H1 (cell line): Measurements from ENCODE around the gene HLA-DPB1. TPM values are rescaled to one million over a fixed set of nuclear protein-coding genes. Genes with fewer than 3 reads are reported as not detected.

Experiments used
- BRCA1 ChIP-seq: IDR thresholded peaks from 2 replicates; pipeline ENCODE4 v1.6.1; 2012; ENCODE audit warnings: low read depth, low read length, improper control_type of control experiment
- CHD2 ChIP-seq: IDR thresholded peaks from 2 replicates; pipeline ENCODE4 v1.6.1; 2012; ENCODE audit warnings: low read length, improper control_type of control experiment
- JUN ChIP-seq: IDR thresholded peaks from 2 replicates; pipeline ENCODE4 v1.6.1; 2011; ENCODE audit warnings: low read depth, mild to moderate bottlenecking, improper control_type of control experiment, low read length
- RNF2 ChIP-seq: fragments of 200-900, 300-1000 bp; sonication (generic); IDR thresholded peaks from 2 replicates; pipeline ENCODE4 v1.7.1; 2016; ENCODE audit warnings: borderline replicate concordance, low read depth, mild to moderate bottlenecking, antibody characterized with exemption, low read length; ENCODE audit not compliant: poor library complexity, severe bottlenecking; ENCODE audit errors: missing control alignments
- SAP30 ChIP-seq: fragments of 300-600 bp; sonication (generic); IDR thresholded peaks from 2 replicates; pipeline ENCODE4 v1.7.1; 2012; ENCODE audit warnings: low read length, moderate library complexity, mild to moderate bottlenecking, inconsistent platforms; ENCODE audit not compliant: insufficient read depth, insufficient replicate concordance
- SRF ChIP-seq: IDR thresholded peaks from 2 replicates; pipeline ENCODE4 v1.6.1; 2011; ENCODE audit warnings: mild to moderate bottlenecking, low read depth, low read length, moderate library complexity
- SUZ12 ChIP-seq: fragments of 200-600 bp; sonication (generic); IDR thresholded peaks from 2 replicates; pipeline ENCODE4 v1.6.1; 2012; ENCODE audit warnings: mild to moderate bottlenecking, inconsistent platforms, low read length, moderate library complexity, mixed read lengths
- TEAD4 ChIP-seq: IDR thresholded peaks from 2 replicates; pipeline ENCODE4 v1.6.1; 2012; ENCODE audit warnings: low read depth, low read length, inconsistent platforms, mixed read lengths
- polyA plus RNA-seq, 7 experiments: library from polyadenylated mRNA; depleted of rRNA in 3 of 7; stranded (reverse) in 5 of 7; unstranded in 2 of 7; fragments of >200 nt in 5 of 7; fragments of 200-250 nt in 2 of 7; gene quantifications; 1 replicate in 5 of 7; 2 replicates in 1 of 7; 4 replicates in 1 of 7; pipeline versions ENCODE4 v1.2.1 to v1.2.3, GENCODE V29; 2011 to 2013; ENCODE audit warnings: missing spikeins in 2 of 7, mixed read lengths in 2 of 7
- total RNA-seq: library from RNA; stranded (reverse); fragmentation: NEBNext Ultra II Directional; extraction: Animal tissue kit (Norgen Biotek cat#: 25700); gene quantifications from 2 replicates; pipeline ENCODE4 v1.2.1, GENCODE V29; 2021

The HLA-DPB1 gene
- total and polyA plus RNA-seq, 2 of the 8 experiments (the other 6 are each of a cell fraction or from before 2014, with no cell fraction given) = 32.3 to 58.8 TPM

DNA sequence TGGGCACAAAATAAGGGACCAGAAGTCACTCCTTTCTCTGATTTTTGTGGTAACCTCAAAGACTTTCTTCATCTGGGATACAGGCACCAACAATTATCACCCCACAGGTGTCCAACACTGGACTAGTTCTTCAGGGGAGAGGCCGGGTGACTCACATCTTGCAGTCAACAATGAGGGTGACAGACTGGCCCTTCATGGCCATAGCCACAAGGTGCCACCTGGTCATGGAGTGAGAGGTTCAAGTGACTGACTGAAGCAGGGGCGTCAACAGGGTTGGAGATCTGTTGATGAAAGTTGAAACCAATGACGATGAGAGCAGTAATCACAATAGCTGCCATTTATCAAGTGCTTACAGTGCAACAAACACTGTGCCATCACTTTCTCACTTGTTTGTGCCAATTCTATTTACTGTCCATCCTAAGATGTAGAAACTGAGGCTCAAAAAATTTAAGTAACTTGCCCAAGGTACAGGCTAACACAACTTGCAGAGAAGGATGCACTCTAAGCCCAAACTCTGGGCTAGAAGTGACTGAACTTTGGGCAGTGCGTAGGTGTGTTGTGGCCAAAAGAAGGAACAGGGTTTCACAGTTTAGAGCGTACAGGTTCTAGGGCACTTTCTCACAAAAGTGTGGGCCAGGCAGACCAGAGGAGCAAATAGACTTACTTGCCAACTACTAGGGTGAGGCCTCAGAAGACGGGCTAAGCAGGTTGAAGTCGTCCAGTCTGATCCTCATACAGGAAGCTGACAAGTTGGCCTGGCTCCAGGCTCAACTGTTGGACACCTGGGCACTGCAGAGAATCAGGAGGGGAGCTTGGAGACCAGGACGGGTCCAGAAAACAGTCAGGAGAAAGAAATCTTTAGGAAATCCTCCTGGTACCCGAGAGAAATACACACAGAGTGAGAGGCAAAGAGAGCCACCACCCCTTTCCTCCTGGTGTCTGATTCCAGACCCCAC lies 30.4 kb downstream of the HLA-DPB1 start (continued):
- no peak for TF ChIP-seq JUN
- no peak for TF ChIP-seq SUZ12
- TF ChIP-seq TEAD4 = no peak
- no peak for TF ChIP-seq SRF
- no peak for TF ChIP-seq RNF2
- no peak for TF ChIP-seq CHD2
- no peak for TF ChIP-seq BRCA1
- no peak for TF ChIP-seq SAP30
